Thymus (tissue), 14 donors: ENCODE results near the gene MIAT. TPM values are rescaled to one million over a fixed set of nuclear protein-coding genes. Genes with fewer than 3 reads are reported as not detected.
A peak's percentile ranks its signal among the peaks of the same experiment; 100 is the strongest.
"Not testable (repeated sequence)": the region's sequence is repeated elsewhere in the genome, so short reads cannot be mapped to it uniquely, and the experiment has no call there.

ENCODE experiments used
- DNase-seq, 9 donors: peaks; one replicate each; pipeline ENCODE4 v3.0.0-alpha.2; 2013; ENCODE audit warnings: low spot score in 9 of 9, low read depth in 6 of 9, missing footprints in 1 of 9
- H3K27ac ChIP-seq, 2 donors: one replicate each; pipeline ENCODE4 v1.5.1; 2013; ENCODE audit warnings: control low read depth in 1 of 2, low read depth in 1 of 2, low read length in 1 of 2, mild to moderate bottlenecking in 1 of 2, moderate library complexity in 1 of 2
- H3K27me3 ChIP-seq, 2 donors: one replicate each; pipeline ENCODE4 v1.5.1; 2013; ENCODE audit warnings: low read length in 1 of 2; ENCODE audit not compliant: control insufficient read depth in 2 of 2, insufficient read depth in 1 of 2
- H3K36me3 ChIP-seq, 2 donors: one replicate each; pipeline ENCODE4 v1.5.1; 2013; ENCODE audit warnings: low read length in 1 of 2, mild to moderate bottlenecking in 1 of 2, moderate library complexity in 1 of 2; ENCODE audit not compliant: control insufficient read depth in 2 of 2, insufficient read depth in 2 of 2
- H3K4me1 ChIP-seq, 2 donors: one replicate each; pipeline ENCODE4 v1.5.1; 2013; ENCODE audit warnings: low read length in 2 of 2; ENCODE audit not compliant: control insufficient read depth in 2 of 2, insufficient read depth in 2 of 2
- H3K4me3 ChIP-seq, 2 donors: one replicate each; pipeline ENCODE4 v1.5.1; 2013; ENCODE audit warnings: low read length in 2 of 2, control low read depth in 1 of 2, mild to moderate bottlenecking in 1 of 2
- H3K9me3 ChIP-seq, 2 donors: one replicate each; pipeline ENCODE4 v1.5.1; 2013; ENCODE audit warnings: low read length in 1 of 2, mild to moderate bottlenecking in 1 of 2; ENCODE audit not compliant: control insufficient read depth in 2 of 2, insufficient read depth in 1 of 2
- WGBS: extraction: QIAGEN DNeasy Blood & Tissue Kit; methylation state at CpG from one replicate; pipeline ENCODE4 v1.1.7; 2013; 5-methylcytosine and 5-hydroxymethylcytosine counted together
- long read RNA-seq, 10 donors: transcript quantifications; one replicate each; lab custom pipeline, GENCODE V29; 2026
- polyA plus RNA-seq: library from polyadenylated mRNA; stranded (reverse); fragments of 200-250 nt; gene quantifications from one replicate; pipeline ENCODE4 v1.2.3, GENCODE V29; 2013
- total RNA-seq: library from RNA; stranded (reverse); fragments of 120-200 nt; gene quantifications from one replicate; pipeline ENCODE4 v1.2.4, GENCODE V29; 2013
- donor health status: healthy.

The MIAT gene
- total RNA-seq (1.1 TPM), polyA plus RNA-seq (2.9 TPM)
- long read RNA-seq, donor 1: 0 reads
- long read RNA-seq, donor 2: 0 reads
- long read RNA-seq, donor 3: 0 reads
- long read RNA-seq, donor 4: 0 reads
- long read RNA-seq, donor 5: 0 reads
- long read RNA-seq, donor 6: 0 reads
- long read RNA-seq, donor 7: 0 reads
- long read RNA-seq, donor 8: 0 reads
- long read RNA-seq, donor 9: 0 reads
- long read RNA-seq, donor 10: 0 reads

DNA sequence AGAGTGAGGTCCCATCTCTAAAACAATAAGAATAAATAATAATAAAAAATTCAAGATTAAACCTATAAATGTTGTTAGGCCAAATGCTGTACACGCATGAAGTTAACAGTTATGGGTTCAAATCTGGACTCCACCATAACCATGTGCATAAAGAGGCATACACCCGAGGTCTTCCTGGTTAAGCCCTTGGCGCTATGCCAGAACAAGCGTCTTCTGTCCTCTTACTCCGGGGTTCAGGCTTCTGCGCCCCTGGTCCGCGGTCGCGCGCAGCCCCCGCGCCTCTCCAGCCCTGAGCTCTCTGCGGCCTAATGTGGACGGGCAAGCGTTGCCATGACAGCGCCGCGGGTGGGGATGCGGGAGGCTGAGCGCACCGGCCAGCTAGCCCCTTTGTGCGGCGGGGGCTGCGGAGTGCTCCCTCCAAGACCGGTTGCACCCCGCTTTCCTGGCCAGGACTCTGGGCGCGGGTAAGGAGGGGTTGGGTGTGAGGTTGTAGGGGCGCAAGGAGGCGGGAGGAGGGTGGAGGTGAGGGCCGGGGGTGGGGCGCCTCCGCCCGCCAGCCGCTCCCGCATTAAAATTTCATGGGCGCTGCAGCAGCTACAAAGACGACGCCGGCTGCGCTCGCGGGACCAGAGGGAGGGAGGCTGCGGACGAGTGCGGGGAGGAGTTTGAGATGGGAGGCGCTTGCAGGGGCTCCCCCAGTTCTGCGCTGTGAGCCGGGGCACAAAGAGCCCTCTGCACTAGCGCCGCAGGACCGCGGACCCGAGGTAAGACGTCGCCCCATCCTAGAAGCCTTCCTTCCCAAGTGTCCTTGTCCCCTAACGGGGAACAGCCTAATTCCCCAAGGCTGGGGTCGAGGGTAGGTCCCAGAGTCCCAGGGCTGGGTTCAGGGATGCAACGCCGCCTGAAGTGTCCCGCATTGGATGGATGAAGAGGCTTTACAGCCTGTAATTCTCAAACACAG is at the start of gene MIAT:
MIAT (plus strand) TSS at position 698 of the 961 bp plus-strand sequence.
- peak in 1 of 9 donors; percentile 41 for DNase-seq
- 5% methylated on average over 62 of the region's 62 CpGs for WGBS
- Histone ChIP-seq H3K9me3 (peaks cover 1 to 7% of the 10 kb centered on the region in 2 donors), H3K36me3 (no peaks in the 10 kb centered on the region), H3K4me1 (peaks cover 22 to 27% of the 10 kb centered on the region in 2 donors), H3K27ac (no peak within 1 kb of the TSS), H3K4me3 (peak within 1 kb of the TSS; percentile 29 to 43), H3K27me3 (peaks cover 22 to 64% of the 10 kb centered on the region in 2 donors)

DNA sequence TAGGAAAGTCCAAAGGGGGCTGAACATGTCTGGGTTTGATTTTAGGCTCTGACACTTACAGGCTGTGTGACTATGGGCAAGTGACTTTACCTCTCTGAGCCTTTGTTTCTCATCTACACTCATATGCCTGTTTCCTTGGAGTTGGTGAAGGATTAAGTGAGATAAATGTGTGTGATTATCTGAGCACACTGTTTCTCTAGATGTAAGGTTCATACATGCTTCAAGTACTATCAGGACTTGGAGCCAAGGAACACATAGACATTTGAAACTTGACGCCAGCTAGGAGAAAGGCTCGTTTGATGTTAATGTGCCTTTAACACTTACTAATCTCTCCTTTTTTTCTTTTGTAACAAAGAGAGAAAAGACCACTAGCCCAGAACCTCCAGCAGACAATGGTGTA is 49.3 kb upstream of the MIAT start:
- WGBS: 90% methylated on average over 2 of the region's 2 CpGs
- H3K4me3 ChIP-seq: no peak overlapping the region
- no peak for DNase-seq
- peaks cover 0 to 4% of the 10 kb centered on the region in 2 donors for H3K27me3 ChIP-seq
- H3K4me1 ChIP-seq: no peaks in the 10 kb centered on the region
- H3K9me3 ChIP-seq: no peaks in the 10 kb centered on the region
- no peak overlapping the region for H3K27ac ChIP-seq
- no peaks in the 10 kb centered on the region for H3K36me3 ChIP-seq

GRCh38 chr22:26609287-26609686 is 48.1 kb upstream of the MIAT start:
- DNase-seq: no peak
- Histone ChIP-seq H3K27ac (no peak overlapping the region), H3K36me3 (no peaks in the 10 kb centered on the region), H3K27me3 (peaks cover 0 to 6% of the 10 kb centered on the region in 2 donors), H3K4me1 (no peaks in the 10 kb centered on the region), H3K9me3 (no peaks in the 10 kb centered on the region), H3K4me3 (no peak overlapping the region)
- 97% methylated on average over 2 of the region's 2 CpGs for WGBS

- Histone ChIP-seq H3K4me1 (peaks cover 0 to 4% of the 10 kb centered on the region in 2 donors), H3K27ac (no peak overlapping the region), H3K27me3 (peaks cover 0 to 10% of the 10 kb centered on the region in 2 donors), H3K36me3 (no peaks in the 10 kb centered on the region), H3K9me3 (peaks cover 1 to 5% of the 10 kb centered on the region in 2 donors), H3K4me3 (no peak overlapping the region)
- WGBS: 77% methylated on average over 12 of the region's 12 CpGs
- peak in 1 of 9 donors; percentile 47 for DNase-seq
Observed at GRCh38 chr22:26610072-26610958, 47.1 kb upstream of the MIAT start.

DNA sequence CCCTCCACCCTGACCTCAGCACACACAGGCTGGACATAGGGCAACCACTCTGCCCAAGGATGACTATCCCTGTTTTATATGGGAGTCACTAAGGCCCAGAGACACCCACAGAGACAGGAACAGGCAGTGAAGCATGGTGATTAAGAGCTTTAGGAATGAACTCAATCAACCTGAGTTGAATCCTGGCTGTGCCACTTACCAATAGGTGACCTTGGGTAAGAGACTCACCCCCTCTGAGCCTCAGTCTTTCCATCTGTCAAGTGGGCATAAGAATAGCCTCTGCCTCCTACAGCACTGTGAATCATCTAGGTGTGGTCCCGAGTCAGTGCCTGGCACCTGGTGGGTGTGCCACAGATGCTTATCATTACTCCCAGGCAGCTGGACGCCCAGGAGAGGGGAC is 46.4 kb upstream of the MIAT start:
- peaks cover 1 to 5% of the 10 kb centered on the region in 2 donors for H3K9me3 ChIP-seq
- peaks cover 0 to 10% of the 10 kb centered on the region in 2 donors for H3K27me3 ChIP-seq
- no peak overlapping the region for H3K27ac ChIP-seq
- no peak for DNase-seq
- H3K4me1 ChIP-seq: peaks cover 0 to 6% of the 10 kb centered on the region in 2 donors
- no peak overlapping the region for H3K4me3 ChIP-seq
- 96% methylated on average over 2 of the region's 2 CpGs for WGBS
- no peaks in the 10 kb centered on the region for H3K36me3 ChIP-seq

DNA sequence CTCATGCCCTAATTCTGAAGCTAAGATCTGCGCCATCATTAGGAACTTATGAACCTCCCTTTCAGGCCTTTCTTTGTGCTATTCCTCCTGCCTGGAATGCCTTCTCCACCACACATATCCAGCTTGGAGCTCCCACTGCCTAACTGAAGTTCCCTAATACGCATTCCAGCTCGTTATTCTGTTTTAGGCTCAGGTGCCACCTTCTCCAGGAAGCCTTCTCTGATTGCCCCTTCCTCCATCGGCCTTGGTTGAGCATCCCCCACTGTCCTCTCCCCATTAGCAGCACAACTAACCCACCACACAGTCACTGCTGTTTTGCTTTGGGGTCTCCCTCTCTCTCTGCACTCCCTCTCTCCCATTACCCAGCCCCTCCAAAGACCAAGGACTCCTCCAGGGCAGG is 44.7 kb upstream of the MIAT start:
- Histone ChIP-seq H3K4me1 (peaks cover 0 to 16% of the 10 kb centered on the region in 2 donors), H3K4me3 (no peak overlapping the region), H3K27me3 (peaks cover 0 to 10% of the 10 kb centered on the region in 2 donors), H3K27ac (no peak overlapping the region), H3K9me3 (peaks cover 1 to 5% of the 10 kb centered on the region in 2 donors), H3K36me3 (no peaks in the 10 kb centered on the region)
- WGBS: 99% methylated on average over 4 of the region's 4 CpGs
- DNase-seq: no peak

DNA sequence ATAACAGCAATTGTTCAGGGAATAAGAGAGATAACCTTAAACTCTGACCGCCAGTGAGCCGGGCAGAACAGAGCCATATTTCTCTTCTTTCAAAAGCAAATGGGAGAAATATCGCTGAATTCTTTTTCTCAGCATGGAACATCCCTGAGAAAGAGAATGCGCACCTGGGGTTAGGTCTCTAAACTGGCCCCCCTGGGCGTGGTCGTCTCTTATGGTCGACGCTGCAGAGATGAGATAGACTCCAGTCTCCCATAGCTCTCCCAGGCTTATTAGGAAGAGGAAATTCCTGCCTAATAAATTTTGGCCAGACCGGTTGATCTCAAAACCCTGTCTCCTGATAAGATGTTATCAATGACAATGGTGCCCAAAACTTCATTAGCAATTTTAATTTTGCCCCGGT is 43.6 kb upstream of the MIAT start:
- H3K4me3 ChIP-seq, H3K9me3 ChIP-seq, H3K36me3 ChIP-seq, DNase-seq, H3K27me3 ChIP-seq, H3K27ac ChIP-seq: not testable (repeated sequence)
- peaks cover 0 to 23% of the 10 kb centered on the region in 2 donors for H3K4me1 ChIP-seq
- WGBS: 78% methylated on average over 10 of the region's 10 CpGs

DNA sequence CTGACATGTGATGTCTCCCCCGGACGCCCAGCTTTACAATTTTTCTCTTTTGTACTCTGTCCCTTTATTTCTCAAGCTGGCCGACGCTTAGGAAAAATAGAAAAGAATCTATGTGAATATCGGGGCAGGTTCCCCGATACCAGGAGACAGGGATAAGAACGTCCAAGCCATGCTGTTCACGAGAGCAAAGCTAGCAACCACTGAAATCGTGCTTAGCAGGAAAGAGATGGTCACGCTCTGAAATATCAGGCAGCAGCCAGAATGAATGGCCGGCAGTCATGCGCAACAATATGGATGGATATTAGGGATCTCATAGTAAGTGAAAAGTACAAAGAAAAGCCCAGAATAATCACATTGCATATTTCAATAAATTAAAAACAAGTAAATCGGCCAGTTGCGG is 43.1 kb upstream of the MIAT start:
- Histone ChIP-seq H3K36me3 (no peaks in the 10 kb centered on the region), H3K4me3 (no peak overlapping the region), H3K27ac (no peak overlapping the region), H3K27me3 (peaks cover 0 to 10% of the 10 kb centered on the region in 2 donors), H3K9me3 (peaks cover 1 to 5% of the 10 kb centered on the region in 2 donors), H3K4me1 (peaks cover 0 to 23% of the 10 kb centered on the region in 2 donors)
- no peak for DNase-seq
- WGBS: 94% methylated on average over 14 of the region's 14 CpGs
